Spleen (tissue), 11 donors: ENCODE results near the gene EPHA4. TPM values are rescaled to one million over a fixed set of nuclear protein-coding genes. Genes with fewer than 3 reads are reported as not detected.

Experiments used
- DNase-seq: peaks from one replicate; pipeline ENCODE4 v3.0.0-alpha.2; 2020
- H3K27ac ChIP-seq, 8 donors: fragments of 200-600 bp; sonication (generic) in 7 of 8; 1 replicate in 4 of 8; 2 replicates in 4 of 8; pipeline versions ENCODE4 v1.5.0 to v1.8.0; 2016 to 2021; ENCODE audit warnings: inconsistent platforms in 4 of 8, mild to moderate bottlenecking in 4 of 8, moderate library complexity in 1 of 8
- H3K27me3 ChIP-seq, 7 donors: fragments of 200-600 bp; sonication (generic) in 6 of 7; replicated peaks in 1 of 7; 1 replicate in 4 of 7; 2 replicates in 3 of 7; pipeline versions ENCODE4 v1.5.0 to v1.8.0; 2016 to 2021; ENCODE audit warnings: inconsistent platforms in 3 of 7, mild to moderate bottlenecking in 1 of 7
- H3K36me3 ChIP-seq, 6 donors: fragments of 200-600 bp; sonication (generic) in 5 of 6; 1 replicate in 4 of 6; 2 replicates in 2 of 6; pipeline versions ENCODE4 v1.5.0 to v1.8.0; 2016 to 2021; ENCODE audit warnings: inconsistent platforms in 2 of 6
- H3K4me1 ChIP-seq, 6 donors: fragments of 200-600 bp; sonication (generic) in 5 of 6; 1 replicate in 3 of 6; 2 replicates in 3 of 6; pipeline versions ENCODE4 v1.5.0 to v1.8.0; 2016 to 2021; ENCODE audit warnings: inconsistent platforms in 3 of 6
- H3K4me3 ChIP-seq, 8 donors: fragments of 200-600 bp; sonication (generic) in 7 of 8; 1 replicate in 4 of 8; 2 replicates in 4 of 8; pipeline versions ENCODE4 v1.5.0 to v1.8.0; 2016 to 2021; ENCODE audit warnings: inconsistent platforms in 4 of 8, mild to moderate bottlenecking in 4 of 8, moderate library complexity in 2 of 8
- H3K9me3 ChIP-seq, 8 donors: fragments of 200-600 bp; sonication (generic) in 7 of 8; 1 replicate in 4 of 8; 2 replicates in 4 of 8; pipeline versions ENCODE4 v1.5.0 to v1.8.0; 2016 to 2021; ENCODE audit warnings: inconsistent platforms in 4 of 8
- CTCF ChIP-seq, 11 experiments: fragments of 200-600 bp in 7 of 11; fragments of 450-650 bp in 4 of 11; sonication (generic) in 4 of 11; IDR thresholded peaks in 8 of 11; conservative IDR thresholded peaks in 3 of 11; 1 replicate in 7 of 11; 2 replicates in 4 of 11; pipeline versions ENCODE4 v1.4.0 to v1.8.0; 2016 to 2021; ENCODE audit warnings: antibody characterized with exemption in 11 of 11, inconsistent platforms in 4 of 11, mild to moderate bottlenecking in 1 of 11
- POLR2A ChIP-seq, 3 donors: fragments of 450-650 bp; IDR thresholded peaks; one replicate each; pipeline ENCODE4 v1.5.1; 2017; ENCODE audit warnings: antibody characterized with exemption in 3 of 3, mild to moderate bottlenecking in 1 of 3
- POLR2AphosphoS5 ChIP-seq, 3 donors: sonication (generic); formaldehyde crosslinking; IDR thresholded peaks; one replicate each; pipeline ENCODE4 v1.5.1; 2017; ENCODE audit warnings: antibody characterized with exemption in 3 of 3
- WGBS, 5 donors: extraction: QIAGEN DNeasy Blood & Tissue Kit in 3 of 5; methylation state at CpG; one replicate each; pipeline versions ENCODE4 v1.1.5 to v1.1.7; 2013 to 2018; 5-methylcytosine and 5-hydroxymethylcytosine counted together
- intact Hi-C: fragments of 100-400 bp; cut with DNase I; formaldehyde crosslinking; loops from one replicate; pipeline ENCODE4 v1.15.0; 2023; ENCODE audit warnings: low total_unique reads
- polyA plus RNA-seq, 3 donors: library from polyadenylated mRNA; stranded (reverse); fragments of 200-250 nt; gene quantifications; one replicate each; pipeline ENCODE4 v1.2.1, GENCODE V29; 2013
- total RNA-seq, 7 donors: library from RNA; depleted of rRNA in 3 of 7; stranded (reverse); fragments of >200 nt in 3 of 7; fragmentation: NEBNext Ultra II Directional in 4 of 7; extraction: Animal tissue kit (Norgen Biotek cat#: 25700) in 4 of 7; gene quantifications; one replicate each; pipeline versions ENCODE4 v1.1.0 to v1.2.1, GENCODE V29; 2016 to 2021
- donor health status: healthy with polysubstance abuse.
- donor health status: DM: no; HTN: no; CAD: no; lungs with moderate emphysema.
- donor health status: DM: no; HTN: no; CAD: no.
- donor health status: Bipolar disorder and iron deficiency.
- donor health status: healthy.
- donor health status: DM: no; HTN: no; CAD: no.
- donor health status: DM: yes; HTN: yes; CAD: no.

EPHA4 gene
- total and polyA plus RNA-seq, 10 donors: 0.80 to 21.0 (median 14.0) TPM

GRCh38 chr2:221464971-221465370, 107.1 kb downstream of the EPHA4 start:
- intact Hi-C loops: no loop called here
- Histone ChIP-seq H3K4me3 (no peak overlapping the region), H3K9me3 (no peaks in the 10 kb centered on the region), H3K36me3 (no peaks in the 10 kb centered on the region), H3K27me3 (peaks cover 0 to 5% (median 0%) of the 10 kb centered on the region in 7 donors), H3K4me1 (peaks cover 0 to 31% (median 0%) of the 10 kb centered on the region in 6 donors), H3K27ac (no peak overlapping the region)
- TF ChIP-seq POLR2A (IDR thresholded peaks at IDR 0.05) (no peak), POLR2AphosphoS5 (IDR thresholded peaks at IDR 0.05) (no peak), CTCF (IDR thresholded peaks at IDR 0.05 in 8 of 11, conservative IDR thresholded peaks at IDR 0.05 in 3 of 11) (no peak)
- WGBS, 5 donors: 87 to 95% (median 93%) methylated on average over 2 of the region's 2 CpGs
- no peak for DNase-seq

GRCh38 chr2:221463241-221463896, 108.7 kb downstream of the EPHA4 start:
- WGBS, 5 donors: 48 to 56% (median 54%) methylated on average over 3 of the region's 3 CpGs
- H3K36me3 ChIP-seq: no peaks in the 10 kb centered on the region
- intact Hi-C loops: no loop called here
- no peak for DNase-seq
- no peak overlapping the region for H3K4me3 ChIP-seq
- no peaks in the 10 kb centered on the region for H3K9me3 ChIP-seq
- TF ChIP-seq POLR2A (IDR thresholded peaks at IDR 0.05) (no peak), POLR2AphosphoS5 (IDR thresholded peaks at IDR 0.05) (no peak), CTCF (IDR thresholded peaks at IDR 0.05 in 8 of 11, conservative IDR thresholded peaks at IDR 0.05 in 3 of 11) (no peak)
- peaks cover 0 to 5% (median 0%) of the 10 kb centered on the region in 7 donors for H3K27me3 ChIP-seq
- H3K27ac ChIP-seq: no peak overlapping the region
- peaks cover 0 to 31% (median 0%) of the 10 kb centered on the region in 6 donors for H3K4me1 ChIP-seq

DNA sequence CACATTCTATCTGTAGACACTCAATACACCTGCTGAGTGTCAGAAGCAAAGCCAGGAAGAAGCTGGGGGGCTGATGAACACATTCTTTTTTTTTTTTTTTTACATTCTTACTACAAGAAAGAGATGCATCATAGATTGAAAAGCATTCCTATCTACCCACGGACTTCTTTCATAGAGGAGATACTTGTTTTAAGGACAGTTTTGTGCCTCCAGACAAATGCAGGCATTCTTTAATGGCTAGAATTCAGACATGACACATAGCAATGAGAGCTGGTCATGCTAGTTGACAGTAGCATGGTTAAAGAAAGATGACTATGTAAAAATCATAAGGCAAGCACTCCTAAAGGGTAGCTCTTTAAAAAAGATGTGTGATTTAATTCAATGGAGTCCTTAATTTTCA, 110.2 kb downstream of the EPHA4 start:
- Histone ChIP-seq H3K27ac (no peak overlapping the region), H3K36me3 (no peaks in the 10 kb centered on the region), H3K27me3 (peaks cover 0 to 5% (median 0%) of the 10 kb centered on the region in 7 donors), H3K4me3 (no peak overlapping the region), H3K4me1 (peaks cover 0 to 31% (median 0%) of the 10 kb centered on the region in 6 donors), H3K9me3 (no peaks in the 10 kb centered on the region)
- WGBS, 5 donors: 81 to 95% (median 92%) methylated on average over 1 of the region's 1 CpG
- DNase-seq: no peak
- no peak for TF ChIP-seq POLR2AphosphoS5 (IDR thresholded peaks at IDR 0.05)
- TF ChIP-seq POLR2A (IDR thresholded peaks at IDR 0.05): no peak
- no peak for TF ChIP-seq CTCF (IDR thresholded peaks at IDR 0.05 in 8 of 11, conservative IDR thresholded peaks at IDR 0.05 in 3 of 11)
- intact Hi-C loops: no loop called here

DNA sequence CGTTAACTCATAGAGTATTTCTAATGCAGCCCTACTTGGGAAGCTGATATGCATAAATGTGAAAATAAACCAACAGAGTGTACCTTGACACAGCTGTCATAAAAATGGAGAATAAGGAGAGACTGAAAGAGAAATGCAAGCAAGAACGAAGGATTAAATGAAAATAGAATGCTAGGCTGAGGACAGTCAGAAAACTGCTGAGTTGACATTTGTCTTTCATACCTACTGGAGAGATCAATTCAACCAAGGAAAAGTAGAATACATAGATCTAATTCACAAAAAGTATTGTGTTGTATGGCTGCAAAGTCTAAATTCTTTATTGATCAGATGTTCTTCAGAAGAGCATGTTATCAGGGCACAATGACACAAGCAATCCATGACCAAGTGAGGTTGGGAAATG, 112.0 kb downstream of the EPHA4 start:
- no peak for DNase-seq
- peaks cover 0 to 5% (median 0%) of the 10 kb centered on the region in 7 donors for H3K27me3 ChIP-seq
- H3K36me3 ChIP-seq: peaks cover 0 to 3% (median 0%) of the 10 kb centered on the region in 6 donors
- no peak overlapping the region for H3K27ac ChIP-seq
- peaks cover 0 to 22% (median 0%) of the 10 kb centered on the region in 6 donors for H3K4me1 ChIP-seq
- TF ChIP-seq POLR2A (IDR thresholded peaks at IDR 0.05) (no peak), POLR2AphosphoS5 (IDR thresholded peaks at IDR 0.05) (no peak), CTCF (IDR thresholded peaks at IDR 0.05 in 8 of 11, conservative IDR thresholded peaks at IDR 0.05 in 3 of 11) (no peak)
- intact Hi-C loops: no loop called here
- 71 to 95% (median 91%) methylated on average over 2 of the region's 2 CpGs for WGBS, 5 donors
- H3K9me3 ChIP-seq: no peaks in the 10 kb centered on the region
- no peak overlapping the region for H3K4me3 ChIP-seq
